Bladder microvascular endothelial cell (primary cell): ENCODE measurements around the gene LYRM1. TPM values are rescaled to one million over a fixed set of nuclear protein-coding genes. Genes with fewer than 3 reads are reported as not detected.

Experiments used
- total RNA-seq: library from RNA; depleted of rRNA; stranded (reverse); fragments of >200 nt; gene quantifications from 2 replicates; pipeline ENCODE4 v1.2.3, GENCODE V29; 2014

LYRM1 gene, protein sequence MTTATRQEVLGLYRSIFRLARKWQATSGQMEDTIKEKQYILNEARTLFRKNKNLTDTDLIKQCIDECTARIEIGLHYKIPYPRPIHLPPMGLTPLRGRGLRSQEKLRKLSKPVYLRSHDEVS
- total RNA-seq, result 63.9 and 64.9 TPM in 2 replicates

DNA sequence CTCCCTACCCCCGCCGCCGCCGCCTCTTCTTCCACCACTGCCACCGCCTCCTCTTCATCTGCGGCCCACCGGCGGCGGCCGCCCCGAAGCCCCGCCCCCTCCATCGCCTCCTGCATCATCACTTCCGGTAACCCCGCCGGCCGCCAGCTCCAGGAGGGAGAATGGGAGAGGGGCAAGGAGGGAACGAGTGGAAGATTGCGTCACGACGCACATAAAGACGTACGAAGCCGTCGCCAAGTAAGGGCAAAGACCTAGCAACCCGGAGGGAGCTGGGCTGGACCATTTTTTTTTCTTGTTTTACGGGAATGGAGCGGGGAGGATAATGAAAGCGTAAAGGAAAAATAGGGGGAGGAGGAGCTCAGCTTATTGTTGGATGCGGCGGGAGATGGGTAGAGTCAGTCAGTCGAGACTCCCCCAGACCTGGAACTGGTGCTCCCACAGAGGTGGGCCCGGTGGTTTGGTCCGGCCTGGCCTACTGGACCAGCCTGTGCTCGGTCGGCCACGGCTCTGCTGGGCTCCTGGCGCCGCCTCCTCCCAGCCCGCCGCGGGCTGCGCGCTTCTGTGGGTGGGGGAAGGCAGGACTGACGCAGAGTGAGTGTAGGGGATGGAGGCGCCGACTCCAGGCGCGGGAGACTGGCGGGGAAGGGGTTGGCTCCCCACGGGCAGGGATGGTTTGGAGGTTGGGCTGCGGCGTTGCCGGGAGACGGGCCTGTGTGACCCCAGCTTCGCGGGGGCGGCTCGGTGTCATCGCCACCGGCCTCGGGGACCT, at the start of gene LYRM1, which contains the start of gene DCUN1D3:
LYRM1 (plus strand) TSS at position 473 of the 769 bp plus-strand sequence. CDS start 14,785 bp downstream, outside the sequence.
DCUN1D3 (minus strand) TSS at position 60 of the 769 bp plus-strand sequence. CDS start 37,820 bp downstream, outside the sequence.

Other genes starting within 250 kb of the LYRM1 start
- gene ACSM1, start 203.1 kb upstream of the LYRM1 start, total RNA-seq, result not detected in 2 replicates
- 51.8 and 65.3 TPM in 2 replicates for gene THUMPD1, start 159.0 kb upstream of the LYRM1 start, total RNA-seq
- 0.32 and 1.4 TPM in 2 replicates for gene ACSM3, start 136.8 kb upstream of the LYRM1 start, total RNA-seq
- 11.8 and 12.6 TPM in 2 replicates for gene ERI2, start 94.3 kb upstream of the LYRM1 start, total RNA-seq
- 4.1 and 5.8 TPM in 2 replicates for gene REXO5, start 94.2 kb upstream of the LYRM1 start, total RNA-seq
- 35.7 and 36.6 TPM in 2 replicates for gene DCUN1D3, start 413 bp upstream of the LYRM1 start, total RNA-seq